Measurements from ENCODE around the gene GTF2H3.
A peak's percentile ranks its signal among the peaks of the same experiment; 100 is the strongest.

The GTF2H3 gene

DNA sequence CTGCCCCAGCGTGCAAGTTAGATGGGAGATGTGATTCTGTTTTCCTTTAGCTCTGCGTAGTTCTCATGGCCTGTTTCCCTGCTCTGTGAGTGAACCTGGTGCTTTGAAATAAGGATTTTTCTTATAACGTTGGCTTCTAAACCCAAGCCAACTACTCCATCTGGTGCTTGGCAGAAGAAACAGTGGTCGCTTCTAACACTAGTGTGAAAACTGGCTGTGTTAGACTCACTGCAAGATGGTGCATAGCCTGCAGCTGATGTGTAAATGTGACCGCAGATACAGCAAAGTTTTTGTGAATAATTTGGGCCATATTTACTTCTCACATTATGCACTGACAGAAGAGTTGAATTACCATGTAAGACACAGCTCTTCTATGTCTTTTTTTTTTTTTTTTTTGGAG, 12.2 kb downstream of the GTF2H3 start:
- DNase-seq, result no peak

DNA sequence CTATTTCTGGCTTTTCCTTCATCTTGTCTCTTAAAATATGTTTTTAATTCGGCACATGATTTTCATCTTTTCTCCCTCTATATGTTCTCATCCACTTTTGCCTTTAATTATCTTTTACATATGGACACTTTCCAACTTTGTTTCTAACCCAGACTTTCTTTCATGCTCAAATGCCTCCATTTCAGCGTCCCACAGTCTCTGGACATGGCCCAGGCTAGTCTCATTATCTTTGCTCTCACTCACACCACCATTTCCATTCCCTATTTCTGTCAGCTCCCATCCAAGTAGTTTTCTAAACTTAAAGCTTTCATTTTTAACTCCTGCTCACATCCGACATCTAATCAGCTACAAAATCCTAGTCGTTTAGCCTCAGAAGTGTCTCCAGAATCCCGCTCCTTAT, 14.8 kb downstream of the GTF2H3 start:
- no peak for DNase-seq

DNA sequence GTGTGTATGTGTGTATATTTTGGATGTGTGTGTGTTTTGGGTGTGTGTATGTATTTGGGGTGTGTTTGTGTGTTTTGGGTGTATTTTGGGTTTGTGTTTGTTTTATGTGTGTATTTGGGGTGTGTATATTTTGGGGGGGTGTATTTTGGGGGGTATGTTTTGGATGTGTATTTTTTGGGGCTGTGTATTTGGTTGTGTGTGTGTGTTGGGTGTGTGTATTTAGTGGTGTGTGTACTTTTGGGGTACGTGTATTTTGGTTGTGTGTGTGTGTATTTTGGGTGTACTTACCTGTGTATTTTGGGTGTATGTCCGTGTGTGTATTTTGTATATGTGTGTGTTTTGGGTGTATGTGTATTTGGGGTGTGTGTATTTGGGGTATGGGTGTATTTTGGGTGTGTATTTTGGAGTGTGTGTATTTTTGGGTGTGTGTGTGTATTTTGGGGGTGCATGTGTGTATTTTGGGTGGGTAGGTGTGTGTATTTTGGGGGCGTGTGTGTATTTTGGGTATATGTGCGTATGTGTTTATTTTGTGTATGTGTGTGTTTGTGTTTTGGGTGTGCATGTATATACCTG, 20.6 kb downstream of the GTF2H3 start:
- DNase-seq, result no peak

DNA sequence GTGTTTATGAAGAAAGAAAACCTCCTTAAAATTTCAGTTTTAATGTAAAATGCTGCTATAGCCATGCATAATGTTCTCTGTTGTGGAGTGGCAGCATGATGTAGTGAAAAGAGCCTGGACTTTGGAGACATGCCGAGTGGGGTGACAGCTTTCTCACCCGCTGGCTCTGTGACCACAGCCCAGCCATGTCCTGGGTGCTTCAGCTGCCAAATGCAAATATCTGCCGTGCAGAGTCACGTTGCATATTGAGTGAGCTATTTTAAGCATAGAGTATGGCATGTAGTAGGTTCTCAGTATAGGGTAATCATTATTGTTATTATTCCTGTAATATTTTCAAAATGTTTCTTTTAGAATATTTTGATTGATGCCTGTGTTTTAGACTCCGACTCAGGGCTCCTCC, 21.8 kb downstream of the GTF2H3 start:
- no peak for DNase-seq

DNA sequence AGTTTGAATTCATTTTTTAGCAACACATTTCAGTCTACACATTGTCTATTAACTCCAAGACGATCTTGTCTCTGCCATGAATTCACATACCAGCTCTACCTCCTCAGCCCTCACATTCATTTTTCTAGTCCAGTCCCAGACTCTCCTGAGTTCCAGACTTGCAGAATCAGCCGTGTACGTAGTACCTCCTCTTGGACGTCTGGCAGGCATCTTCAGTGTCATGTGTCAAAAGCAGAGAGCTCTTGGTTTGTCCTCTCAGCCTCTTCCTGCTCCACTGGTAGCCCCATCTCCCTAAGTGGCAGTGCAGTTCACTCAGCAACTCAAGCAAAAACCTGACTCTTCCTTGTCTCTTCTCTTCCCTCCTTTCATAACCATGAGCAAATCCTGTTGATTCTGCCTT, 22.8 kb downstream of the GTF2H3 start:
- no peak for DNase-seq

DNA sequence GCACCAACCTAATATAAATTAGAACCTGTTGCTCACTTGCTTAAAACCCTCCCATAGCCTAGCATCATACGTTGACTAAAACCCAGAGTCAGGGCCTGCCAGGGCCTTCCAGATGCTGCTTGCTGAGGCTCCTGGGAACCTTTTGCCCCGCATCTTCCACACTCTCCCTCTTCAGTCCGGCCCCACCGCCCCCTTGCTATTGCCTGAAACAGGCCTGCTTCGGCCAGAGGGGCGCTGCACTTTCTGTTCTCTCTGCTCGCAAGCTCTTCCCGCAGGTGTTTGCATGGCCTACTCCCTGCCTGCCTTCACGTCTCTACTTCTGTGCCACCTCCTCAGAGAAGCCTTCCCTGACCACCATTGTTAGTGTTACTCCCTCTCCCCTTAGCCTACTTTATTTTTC, 23.6 kb downstream of the GTF2H3 start:
- DNase-seq, result no peak

DNA sequence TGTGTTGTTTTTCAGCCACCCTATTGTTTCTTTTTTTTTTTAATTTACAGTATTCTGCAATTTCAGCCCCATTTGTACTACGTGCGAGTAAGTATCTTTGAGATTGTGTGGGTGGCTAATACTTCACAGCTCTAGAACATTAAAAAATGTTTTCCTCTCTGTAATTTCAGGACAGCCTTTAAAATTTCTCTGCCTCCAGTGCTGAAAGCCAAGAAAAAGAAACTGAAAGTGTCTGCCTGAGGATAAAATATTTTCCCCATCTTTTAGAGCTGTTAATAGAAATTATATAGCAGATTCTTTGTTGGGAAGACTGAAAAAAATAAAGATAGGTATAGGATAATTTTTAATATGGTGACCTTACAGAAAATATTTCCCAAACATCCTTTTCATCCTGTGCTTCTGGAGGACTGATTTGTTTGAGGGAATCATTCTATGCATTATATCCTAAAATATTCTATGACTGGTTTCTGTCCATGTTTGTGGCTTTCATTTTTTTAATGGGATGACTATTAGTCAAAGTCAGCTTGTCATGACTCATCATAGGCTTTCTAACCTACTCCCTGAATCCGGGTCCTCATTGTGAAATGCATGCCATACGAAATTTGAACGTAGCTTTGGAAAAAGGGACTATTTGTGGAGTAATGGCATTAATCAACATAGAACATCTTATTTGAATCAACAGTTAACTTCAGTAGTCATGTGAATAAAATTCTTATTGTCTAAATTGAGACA, 26.5 kb downstream of the GTF2H3 start:
- no peak for DNase-seq

DNA sequence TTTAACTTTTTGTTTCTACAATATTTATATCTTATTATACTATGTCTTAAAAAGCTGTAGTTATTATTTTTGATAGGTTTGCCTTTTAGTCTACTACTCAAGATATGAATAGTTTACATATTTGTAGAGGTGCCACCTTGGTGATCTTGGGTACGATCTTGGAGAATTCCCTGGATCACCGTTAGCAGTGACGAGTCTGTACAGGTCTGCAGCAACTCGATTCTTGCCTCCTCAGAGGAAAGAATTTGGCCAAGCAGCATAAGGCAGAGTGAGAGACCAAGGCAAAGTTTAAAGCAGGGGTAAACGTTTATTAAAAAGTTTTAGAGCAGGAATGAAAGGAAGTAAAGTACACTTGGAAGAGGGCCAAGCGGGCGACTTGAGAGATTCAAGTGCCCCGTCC, 34.1 kb downstream of the GTF2H3 start:
- no peak for DNase-seq

DNA sequence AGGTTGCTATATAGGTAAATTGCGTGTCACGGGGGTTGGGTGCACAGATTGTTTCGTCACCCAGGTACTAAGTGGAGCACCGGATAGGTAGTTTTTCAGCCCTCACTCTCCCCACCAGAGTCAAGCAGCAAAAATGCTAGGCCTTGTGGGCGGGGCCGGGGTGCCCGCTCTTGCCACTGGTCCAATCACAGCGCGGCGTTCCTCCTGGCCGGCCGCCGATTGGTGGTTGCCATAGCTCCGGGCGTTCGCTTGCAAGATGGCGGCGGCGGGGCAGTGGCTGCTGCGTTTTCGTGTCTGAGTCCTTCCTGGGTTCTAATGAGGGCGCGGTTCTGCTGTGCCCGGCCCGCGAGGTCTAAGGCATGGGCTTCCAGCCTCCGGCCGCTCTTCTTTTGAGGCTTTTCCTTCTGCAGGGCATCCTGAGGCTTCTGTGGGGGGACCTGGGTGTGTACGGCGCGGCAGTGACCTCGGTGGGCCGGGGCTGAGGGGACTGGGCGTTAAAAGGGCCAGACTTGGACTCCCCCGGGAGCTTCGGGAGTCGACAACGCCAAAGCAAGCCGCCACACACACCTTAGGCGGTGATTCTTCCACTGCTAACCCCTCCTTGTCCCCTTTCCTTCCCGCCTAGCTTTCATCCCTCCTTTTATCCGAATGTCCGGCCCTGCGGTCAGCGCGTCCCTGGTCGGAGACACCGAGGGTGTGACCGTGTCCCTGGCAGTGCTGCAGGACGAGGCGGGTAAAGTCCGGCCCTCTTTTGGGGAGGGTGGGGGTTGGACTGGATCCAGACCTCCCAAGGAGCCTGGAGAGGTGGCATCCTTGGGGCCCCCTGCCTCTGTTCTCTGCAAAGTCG, 37.5 kb downstream of the GTF2H3 start, which contains the start of gene TCTN2:
TSS of gene TCTN2 (plus strand) at position 232 of the 847 bp plus-strand sequence. CDS start at position 360, 128 bp downstream.
- DNase-seq, result peak; percentile 72 to 75

DNA sequence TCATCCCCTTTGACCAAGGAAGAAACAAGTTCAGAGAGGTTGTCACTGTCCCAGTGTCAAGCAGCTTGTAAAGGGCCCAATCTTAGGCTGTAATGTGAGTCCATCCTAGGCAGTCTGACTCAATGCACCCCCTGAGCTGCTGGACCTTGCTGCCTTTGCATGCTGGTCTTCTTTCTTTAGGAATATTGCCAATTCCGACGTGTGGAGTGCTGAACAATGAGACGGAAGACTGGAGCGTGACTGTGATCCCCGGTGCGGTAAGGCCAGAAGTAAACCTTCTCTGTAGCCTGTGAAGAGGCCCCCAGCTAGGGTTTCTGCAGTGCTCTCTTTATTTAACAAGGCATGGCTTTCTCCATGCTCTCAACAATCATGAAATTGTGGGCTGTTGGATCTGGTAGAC, 38.2 kb downstream of the GTF2H3 start:
- no peak for DNase-seq

DNA sequence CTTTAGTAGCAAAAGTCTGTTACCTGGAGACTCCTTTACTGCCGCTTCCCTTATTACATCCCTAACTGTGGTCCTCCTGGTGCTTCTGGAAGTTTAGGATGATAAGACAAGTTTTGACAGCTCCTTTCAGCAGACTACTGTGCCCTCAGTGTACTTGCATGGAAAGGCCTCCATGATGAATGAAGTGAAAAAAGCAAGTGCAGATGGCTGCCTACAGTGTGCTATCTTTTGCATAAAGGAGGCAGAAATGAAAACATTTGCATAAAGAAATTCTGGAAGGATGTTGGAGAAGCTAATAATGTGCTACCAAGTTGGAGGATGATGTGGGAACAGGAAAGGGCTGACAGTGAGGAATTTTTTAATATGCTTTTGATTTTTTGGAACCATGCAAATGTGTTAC, 41.8 kb downstream of the GTF2H3 start:
- DNase-seq, result no peak

DNA sequence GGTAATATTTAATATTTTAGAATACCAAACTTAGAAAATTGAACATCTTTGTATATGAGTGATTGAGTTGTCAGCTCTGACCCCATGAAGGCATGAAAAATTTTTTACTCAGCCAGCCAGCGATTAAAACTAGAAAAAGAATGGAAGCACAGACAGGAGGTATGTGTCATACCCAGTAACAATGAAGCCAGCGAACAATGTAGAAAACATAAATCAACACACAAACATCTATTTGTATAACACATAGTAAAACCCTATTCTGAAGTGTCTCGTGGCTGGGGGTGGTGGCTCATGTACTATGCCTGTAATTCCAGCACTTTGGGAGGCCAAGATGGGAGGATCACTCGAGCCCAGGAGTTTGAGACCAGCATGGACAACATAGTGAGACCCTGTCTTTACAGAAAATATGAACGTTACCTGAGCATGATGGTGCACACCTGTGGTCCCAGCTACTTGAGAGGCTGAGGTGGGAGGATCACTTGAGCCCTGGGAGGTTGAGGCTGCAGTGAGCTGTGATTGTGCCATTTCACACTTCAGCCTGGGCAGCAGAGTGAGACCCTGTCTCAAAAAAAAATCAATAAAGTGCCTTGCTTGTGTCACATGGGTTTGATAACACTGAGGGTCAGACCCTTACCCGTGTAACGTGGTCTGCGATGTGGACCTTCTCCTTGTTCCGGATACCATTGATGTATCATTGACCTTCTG, 43.1 kb downstream of the GTF2H3 start:
- DNase-seq, result no peak

DNA sequence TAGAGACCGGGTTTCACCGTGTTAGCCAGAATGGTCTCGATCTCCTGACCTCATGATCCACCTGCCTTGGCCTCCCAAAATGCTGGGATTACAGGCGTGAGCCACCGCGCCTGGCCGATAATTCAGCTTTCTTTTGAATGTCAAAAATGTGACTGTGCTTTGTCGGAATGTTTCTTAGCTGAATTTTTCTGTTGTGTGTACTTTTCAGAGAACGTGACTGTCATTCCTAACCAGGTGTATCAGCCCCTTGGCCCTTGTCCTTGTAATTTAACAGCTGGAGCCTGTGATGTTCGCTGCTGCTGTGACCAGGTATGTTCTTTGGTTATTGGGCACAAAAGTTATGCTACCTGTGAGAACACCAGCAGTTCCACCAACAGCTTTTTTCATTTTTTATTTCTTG, 45.4 kb downstream of the GTF2H3 start:
- no peak for DNase-seq

DNA sequence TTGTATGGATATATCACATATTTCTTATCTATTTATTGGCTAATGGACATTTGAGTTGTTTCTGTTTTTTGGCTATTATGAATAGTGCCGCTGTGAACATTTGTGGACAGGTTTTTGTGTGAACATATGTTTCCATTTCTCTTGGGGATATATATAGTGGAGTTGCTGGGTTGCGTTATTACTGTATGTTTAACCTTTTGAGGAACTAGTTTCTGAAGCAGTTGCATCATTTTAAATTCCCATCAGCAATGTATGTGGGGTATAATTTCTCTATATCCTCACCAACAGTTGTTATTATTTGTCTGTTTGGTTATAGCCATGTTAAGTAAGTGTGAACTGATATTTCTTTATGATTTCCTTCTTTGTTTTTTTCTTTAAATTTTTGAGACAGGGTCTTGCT, 48.0 kb downstream of the GTF2H3 start:
- no peak for DNase-seq

DNA sequence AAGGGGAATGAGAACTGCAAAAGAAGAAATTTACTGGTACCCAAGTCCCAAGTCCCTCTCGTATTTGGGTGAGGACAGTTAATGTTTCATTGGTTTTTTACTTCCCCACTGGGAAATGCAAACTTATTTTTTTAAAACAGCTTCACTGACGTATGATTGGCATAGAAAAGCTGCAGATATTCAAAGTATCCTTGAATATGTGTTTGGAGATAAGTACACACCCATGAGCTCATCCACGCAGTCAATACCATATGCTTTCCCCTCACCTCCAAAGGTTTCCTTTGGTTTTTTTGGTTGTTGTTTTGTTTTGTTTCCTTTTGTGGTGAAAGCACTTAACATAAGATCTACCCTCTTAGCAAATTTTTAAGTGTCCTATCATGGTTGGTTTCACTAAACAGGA, 50.3 kb downstream of the GTF2H3 start:
- DNase-seq, result no peak

DNA sequence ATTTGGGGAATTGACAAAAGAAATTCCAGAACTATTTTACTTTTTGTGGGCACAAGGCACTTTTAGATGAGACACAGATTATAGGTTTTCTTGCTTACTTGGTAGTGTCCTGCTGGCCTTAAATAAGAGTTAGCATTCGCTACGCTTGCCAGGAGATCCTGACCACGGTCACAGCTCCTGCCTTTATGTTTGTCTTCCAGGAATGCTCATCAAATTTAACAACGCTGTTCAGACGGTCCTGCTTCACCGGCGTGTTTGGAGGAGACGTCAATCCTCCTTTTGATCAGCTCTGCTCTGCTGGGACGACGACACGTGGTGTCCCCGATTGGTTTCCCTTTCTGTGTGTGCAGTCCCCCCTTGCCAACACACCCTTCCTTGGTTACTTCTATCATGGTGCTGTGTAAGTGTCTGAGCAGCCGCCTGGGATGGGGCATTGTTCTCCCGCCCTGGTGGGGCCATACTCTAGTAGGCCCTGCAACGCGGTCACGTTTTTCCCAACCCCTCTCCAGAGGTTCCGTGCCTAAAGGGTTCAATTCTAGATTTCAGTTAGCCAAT, 53.1 kb downstream of the GTF2H3 start:
- DNase-seq, result no peak

DNA sequence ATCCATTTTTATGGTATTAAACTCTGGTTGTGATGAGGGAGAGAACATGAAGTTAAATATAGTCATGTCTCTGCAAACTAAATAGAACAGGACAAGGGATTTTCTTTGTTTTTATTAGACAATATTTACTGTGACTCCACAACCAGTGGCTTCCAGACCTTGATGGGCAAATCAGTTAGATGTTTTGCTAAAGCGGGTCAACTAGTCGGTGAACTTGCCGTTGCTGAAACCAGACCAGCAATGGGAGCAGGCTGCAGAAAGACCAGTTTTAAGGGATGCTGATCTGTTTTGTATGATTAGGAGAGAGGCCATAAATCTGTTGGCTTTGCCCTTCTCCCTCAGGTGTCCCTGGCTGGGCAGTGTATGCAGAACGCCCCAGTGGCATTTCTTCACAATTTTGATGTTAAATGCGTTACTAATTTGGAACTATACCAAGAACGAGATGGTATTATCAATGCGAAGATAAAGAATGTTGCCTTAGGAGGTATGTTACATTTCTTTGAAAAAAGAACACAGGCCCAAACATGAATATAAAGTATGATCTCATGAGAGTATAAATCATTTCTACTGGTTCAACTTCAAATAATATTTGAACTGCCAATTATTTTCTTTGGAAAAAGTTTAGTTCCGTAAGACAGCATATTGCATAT, 56.7 kb downstream of the GTF2H3 start:
- DNase-seq, result no peak

DNA sequence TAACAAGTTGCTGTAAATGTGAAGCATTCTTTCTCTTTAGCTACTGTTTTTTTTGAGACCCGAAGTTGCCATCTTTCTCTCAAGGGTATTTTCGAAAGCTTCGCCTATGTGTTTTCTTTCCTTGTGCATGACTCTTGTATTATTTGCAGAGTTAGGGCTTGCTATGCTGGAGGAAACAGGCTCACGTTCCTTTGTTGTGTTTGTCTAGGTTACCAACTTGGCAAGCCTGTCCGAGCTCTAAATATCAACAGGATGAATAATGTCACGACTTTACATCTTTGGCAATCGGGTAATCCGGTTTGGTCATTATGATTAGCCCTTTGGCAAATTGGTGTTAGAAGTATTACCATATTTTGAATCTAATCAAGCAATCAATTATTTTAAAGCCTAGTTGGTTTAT, 62.6 kb downstream of the GTF2H3 start:
- DNase-seq, result no peak

DNA sequence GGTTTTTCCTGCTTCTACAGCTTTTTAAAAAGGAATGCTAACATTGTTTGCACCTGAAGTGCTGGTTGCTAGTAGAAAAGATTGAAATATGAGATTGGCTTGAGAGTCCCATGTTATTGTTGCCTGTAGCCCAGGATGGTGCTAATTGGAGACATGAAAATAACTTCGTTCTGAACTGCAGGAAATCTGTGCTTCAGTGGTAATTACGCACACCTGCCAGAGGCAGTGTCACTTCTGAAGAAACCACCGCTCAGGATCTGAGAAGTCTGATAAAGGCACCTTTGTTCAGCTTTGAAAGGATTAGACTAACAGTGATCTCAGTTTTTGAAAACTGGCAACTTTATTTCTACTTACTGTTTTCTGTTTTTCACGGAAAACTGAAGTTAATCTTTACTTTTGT, 63.0 kb downstream of the GTF2H3 start:
- DNase-seq, result no peak

DNA sequence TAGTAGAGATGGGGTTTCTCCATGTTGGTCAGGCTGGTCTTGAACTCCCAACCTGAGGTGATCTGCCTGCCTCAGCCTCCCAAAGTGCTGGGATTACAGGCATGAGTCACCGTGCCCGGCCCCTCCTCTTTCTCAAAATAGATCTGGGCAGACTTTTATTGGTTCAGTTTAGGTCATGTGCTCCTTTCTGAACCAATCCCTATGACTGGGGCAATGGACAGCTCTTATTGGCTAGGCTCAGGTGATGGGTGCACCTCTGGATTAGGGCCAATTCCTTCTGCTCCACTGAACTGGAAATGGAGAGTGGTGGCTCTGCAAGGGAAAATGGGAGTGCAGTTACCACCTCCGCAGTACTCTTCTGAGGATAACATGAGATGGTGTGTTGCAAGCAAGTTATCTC, 72.3 kb downstream of the GTF2H3 start:
- DNase-seq, result no peak

DNA sequence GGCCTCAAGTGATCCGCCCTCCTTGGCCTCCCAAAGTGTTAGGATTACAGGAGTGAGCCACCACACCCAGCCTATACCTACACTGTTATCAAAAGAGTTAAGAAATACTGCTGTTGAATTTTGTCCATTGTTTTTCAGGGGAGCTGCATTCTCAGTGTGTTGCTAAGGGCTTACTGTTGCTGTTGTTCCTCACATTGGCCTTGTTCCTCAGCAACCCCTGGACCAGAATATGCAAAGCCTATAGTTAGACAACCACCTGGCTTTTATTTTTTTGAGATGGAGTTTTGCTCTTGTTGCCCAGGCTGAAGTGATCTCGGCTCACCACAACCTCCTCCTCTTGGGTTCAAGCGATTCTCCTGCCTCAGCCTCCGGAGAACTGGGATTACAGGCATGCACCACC, 73.8 kb downstream of the GTF2H3 start:
- DNase-seq, result no peak
